CD14-positive monocyte (primary cell): ENCODE data around the gene SLC22A6. TPM values are rescaled to one million over a fixed set of nuclear protein-coding genes. Genes with fewer than 3 reads are reported as not detected.

ENCODE experiments used
- DNase-seq, 3 donors: peaks; one replicate each; pipeline ENCODE4 v3.0.0-alpha.2; 2011 to 2022
- H2AFZ ChIP-seq: 2 replicates; pipeline ENCODE4 v1.6.0; 2012; ENCODE audit warnings: mild to moderate bottlenecking, low read depth, low read length, inconsistent platforms; ENCODE audit not compliant: insufficient read depth, poor library complexity, severe bottlenecking
- H3K27ac ChIP-seq, 2 donors: 1 replicate in 1 of 2; 2 replicates in 1 of 2; pipeline ENCODE4 v1.5.1; 2012 to 2013; ENCODE audit warnings: low read length in 2 of 2, control low read depth in 1 of 2, inconsistent platforms in 1 of 2, low read depth in 1 of 2, mild to moderate bottlenecking in 1 of 2
- H3K27me3 ChIP-seq, 2 donors: one replicate each; pipeline versions ENCODE4 v1.6.0 to v1.6.1; 2011 to 2013; ENCODE audit warnings: low read length in 2 of 2; ENCODE audit not compliant: control insufficient read depth in 2 of 2, insufficient read depth in 2 of 2
- H3K36me3 ChIP-seq, 2 donors: replicated peaks in 1 of 2; 1 replicate in 1 of 2; 2 replicates in 1 of 2; pipeline versions ENCODE4 v1.5.1 to v1.6.1; 2012 to 2013; ENCODE audit warnings: low read length in 2 of 2, control low read depth in 1 of 2, inconsistent platforms in 1 of 2, mild to moderate bottlenecking in 1 of 2; ENCODE audit not compliant: insufficient read depth in 2 of 2, control insufficient read depth in 1 of 2
- H3K4me1 ChIP-seq, 2 donors: 1 replicate in 1 of 2; 2 replicates in 1 of 2; pipeline versions ENCODE4 v1.5.1 to v1.6.1; 2012 to 2013; ENCODE audit warnings: low read length in 2 of 2, control low read depth in 1 of 2, inconsistent platforms in 1 of 2, mild to moderate bottlenecking in 1 of 2, moderate library complexity in 1 of 2; ENCODE audit not compliant: insufficient read depth in 2 of 2, control insufficient read depth in 1 of 2
- H3K4me2 ChIP-seq: replicated peaks from 2 replicates; pipeline ENCODE3; 2012; ENCODE audit warnings: low read length, moderate library complexity, mild to moderate bottlenecking; ENCODE audit not compliant: poor library complexity, severe bottlenecking; ENCODE audit errors: extremely low read depth
- H3K4me3 ChIP-seq, 3 experiments: fragments of 200-600 bp in 1 of 3; sonication (generic) in 1 of 3; replicated peaks in 1 of 3; 1 replicate in 2 of 3; 2 replicates in 1 of 3; pipeline ENCODE4 v1.5.1; 2011 to 2013; ENCODE audit warnings: low read length in 3 of 3, mild to moderate bottlenecking in 3 of 3, control low read depth in 2 of 3, low read depth in 2 of 3, inconsistent platforms in 1 of 3, moderate library complexity in 1 of 3
- H3K79me2 ChIP-seq: 2 replicates; pipeline ENCODE4 v1.6.0; 2012; ENCODE audit warnings: mild to moderate bottlenecking, control low read depth, inconsistent platforms, low read length, moderate library complexity; ENCODE audit not compliant: insufficient read depth
- H3K9ac ChIP-seq: 2 replicates; pipeline ENCODE4 v1.6.0; 2017; ENCODE audit warnings: low read length, mild to moderate bottlenecking; ENCODE audit not compliant: insufficient read depth, poor library complexity, severe bottlenecking
- H3K9me3 ChIP-seq, 2 donors: replicated peaks in 1 of 2; 1 replicate in 1 of 2; 2 replicates in 1 of 2; pipeline versions ENCODE4 v1.5.1 to v1.6.1; 2012 to 2013; ENCODE audit warnings: low read length in 2 of 2, control low read depth in 1 of 2; ENCODE audit not compliant: control insufficient read depth in 1 of 2, insufficient read depth in 1 of 2
- H4K20me1 ChIP-seq: 2 replicates; pipeline ENCODE4 v1.6.0; 2012; ENCODE audit warnings: mild to moderate bottlenecking, low read length, control low read depth, moderate library complexity; ENCODE audit not compliant: insufficient read depth
- H3K27ac Mint-ChIP-seq, 7 donors: one replicate each; pipeline ENCODE4 v1.8.0; 2020; ENCODE audit warnings: mild to moderate bottlenecking in 7 of 7, mixed read lengths in 7 of 7, moderate library complexity in 6 of 7, inconsistent platforms in 2 of 7
- H3K27me3 Mint-ChIP-seq, 3 donors: one replicate each; pipeline ENCODE4 v1.8.0; 2021 to 2022; ENCODE audit warnings: low read depth in 3 of 3, mild to moderate bottlenecking in 3 of 3, mixed read lengths in 3 of 3, moderate library complexity in 3 of 3, inconsistent platforms in 1 of 3
- H3K36me3 Mint-ChIP-seq, 2 donors: one replicate each; pipeline ENCODE4 v1.8.0; 2020; ENCODE audit warnings: mixed read lengths in 2 of 2, inconsistent platforms in 1 of 2, mild to moderate bottlenecking in 1 of 2
- H3K4me1 Mint-ChIP-seq: one replicate; pipeline ENCODE4 v1.8.0; 2020; ENCODE audit warnings: mild to moderate bottlenecking, mixed read lengths
- H3K4me3 Mint-ChIP-seq, 2 donors: one replicate each; pipeline ENCODE4 v1.8.0; 2020; ENCODE audit warnings: mild to moderate bottlenecking in 2 of 2, mixed read lengths in 2 of 2, moderate library complexity in 1 of 2
- H3K9me3 Mint-ChIP-seq, 7 donors: one replicate each; pipeline ENCODE4 v1.8.0; 2020 to 2022; ENCODE audit warnings: mixed read lengths in 7 of 7, mild to moderate bottlenecking in 6 of 7, moderate library complexity in 6 of 7, inconsistent platforms in 2 of 7
- CTCF ChIP-seq: fragments of 200-600 bp; IDR thresholded peaks from one replicate; pipeline ENCODE4 v1.8.0; 2022; ENCODE audit warnings: antibody characterized with exemption, mild to moderate bottlenecking
- WGBS: methylation state at CpG from one replicate; pipeline ENCODE4 v1.1.5; 2013; ENCODE audit warnings: missing lambda C conversion rate; ENCODE audit not compliant: insufficient coverage; 5-methylcytosine and 5-hydroxymethylcytosine counted together
- intact Hi-C, 2 donors: fragments of 100-400 bp; cut with micrococcal nuclease; formaldehyde crosslinking; loops; one replicate each; pipeline versions ENCODE4 v1.15.0 to v1.15.1; 2023
- polyA plus RNA-seq, 3 donors: library from polyadenylated mRNA; depleted of rRNA in 1 of 3; unstranded in 2 of 3; stranded (reverse) in 1 of 3; fragments of 300-500 nt in 2 of 3; fragments of >200 nt in 1 of 3; fragmentation: Illumina TruSeq in 2 of 3; gene quantifications; 1 replicate in 2 of 3; 2 replicates in 1 of 3; pipeline ENCODE4 v1.2.3, GENCODE V29; 2012 to 2021

SLC22A6 gene
- polyA plus RNA-seq, 3 donors: not detected

DNA sequence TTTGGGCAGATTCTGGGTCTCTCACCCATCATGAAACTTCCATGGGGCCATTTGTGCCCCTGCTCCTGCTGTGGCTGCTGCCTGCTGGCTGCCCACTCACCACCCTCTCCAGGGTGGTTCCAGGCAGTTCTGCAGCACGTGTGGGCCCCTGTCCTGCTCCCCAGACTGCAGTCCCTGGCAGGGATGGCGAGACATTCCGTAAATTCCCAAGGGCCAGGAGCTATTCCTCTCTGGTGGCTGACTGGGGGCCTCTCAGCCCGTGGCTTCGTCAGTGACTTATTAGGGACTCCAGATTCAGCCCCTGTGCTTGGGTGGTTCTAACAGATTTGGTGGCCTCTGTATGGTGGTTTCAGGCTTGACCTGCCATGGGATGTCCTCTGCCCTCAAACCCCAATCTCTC lies 34.7 kb upstream of the SLC22A6 start:
- Histone ChIP-seq H3K27me3 (no peaks in the 10 kb centered on the region), H3K4me2 (no peak overlapping the region), H4K20me1 (no peaks in the 10 kb centered on the region), H3K36me3 (no peaks in the 10 kb centered on the region), H3K27ac (no peak overlapping the region), H3K4me1 (peaks cover 7 to 8% of the 10 kb centered on the region in 2 donors), H3K79me2 (no peaks in the 10 kb centered on the region), H3K4me3 (no peak overlapping the region), H3K9ac (no peak overlapping the region), H3K9me3 (no peaks in the 10 kb centered on the region), H2AFZ (no peak overlapping the region)
- WGBS: 67% methylated on average over 1 of the region's 5 CpGs
- intact Hi-C loops: no loop called here
- no peak for DNase-seq
- Mint-ChIP-seq H3K4me3 (no peak overlapping the region), H3K9me3 (peaks cover 0 to 3% (median 0%) of the 10 kb centered on the region in 7 donors), H3K27ac (no peak overlapping the region), H3K4me1 (peaks cover 9% of the 10 kb centered on the region), H3K27me3 (peaks cover 2 to 17% (median 6%) of the 10 kb centered on the region in 3 donors), H3K36me3 (no peaks in the 10 kb centered on the region)
- TF ChIP-seq CTCF: no peak

DNA sequence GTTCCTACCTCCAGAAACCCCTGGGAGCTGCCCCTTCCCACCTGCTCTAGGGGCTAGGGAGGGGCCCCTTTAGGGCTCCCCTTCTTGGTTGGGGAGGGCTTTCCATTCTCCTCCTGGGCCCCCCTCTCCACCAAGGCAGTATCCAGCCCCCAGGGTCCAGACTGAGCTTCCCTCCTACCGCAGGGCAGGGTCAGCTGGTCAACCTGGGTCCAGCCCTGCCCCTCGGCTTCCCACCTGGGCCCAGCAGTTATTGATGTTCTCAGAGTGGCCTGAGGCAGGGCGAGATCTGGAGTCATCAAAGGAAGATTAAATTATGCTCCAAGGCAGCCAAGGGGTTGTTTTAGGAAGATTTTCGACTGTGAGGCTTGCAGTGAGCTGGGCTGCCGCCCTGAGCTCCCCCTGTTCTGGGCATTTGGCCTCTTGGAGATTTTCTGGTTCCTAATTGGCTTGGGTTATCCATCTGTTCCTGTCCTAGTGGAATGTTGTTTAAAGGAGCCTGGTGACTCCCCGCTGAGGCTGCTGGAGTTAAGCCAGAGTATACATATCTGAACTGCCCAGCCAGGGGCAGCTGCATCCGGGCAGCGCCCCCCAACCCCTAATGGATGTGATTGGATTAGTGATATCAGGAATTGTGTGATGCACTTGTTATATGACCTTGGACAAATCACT lies 32.7 kb upstream of the SLC22A6 start:
- H3K27ac ChIP-seq: no peak overlapping the region
- H3K4me2 ChIP-seq: no peak overlapping the region
- Mint-ChIP-seq H3K4me1 (no peaks in the 10 kb centered on the region), H3K9me3 (no peaks in the 10 kb centered on the region), H3K27me3 (peaks cover 2 to 15% (median 3%) of the 10 kb centered on the region in 3 donors), H3K4me3 (no peak overlapping the region), H3K36me3 (no peaks in the 10 kb centered on the region), H3K27ac (no peak overlapping the region)
- WGBS: 84% methylated on average over 5 of the region's 8 CpGs
- H3K9ac ChIP-seq: no peak overlapping the region
- no peak overlapping the region for H2AFZ ChIP-seq
- no peak for DNase-seq
- no peaks in the 10 kb centered on the region for H3K4me1 ChIP-seq
- H3K4me3 ChIP-seq: no peak overlapping the region
- no peaks in the 10 kb centered on the region for H3K9me3 ChIP-seq
- no peak for TF ChIP-seq CTCF
- H3K36me3 ChIP-seq: no peaks in the 10 kb centered on the region
- intact Hi-C loops: no loop called here
- no peaks in the 10 kb centered on the region for H3K27me3 ChIP-seq
- H4K20me1 ChIP-seq: no peaks in the 10 kb centered on the region
- no peaks in the 10 kb centered on the region for H3K79me2 ChIP-seq
